ENCODE data around the gene CLHC1. TPM values are rescaled to one million over a fixed set of nuclear protein-coding genes. Genes with fewer than 3 reads are reported as not detected.
"Not testable (repeated sequence)": the region's sequence is repeated elsewhere in the genome, so short reads cannot be mapped to it uniquely, and the experiment has no call there.

CLHC1 gene
- total RNA-seq, result 7.5 TPM
- long read RNA-seq, partial matches to known transcripts, result 0 of 4 reads
- long read RNA-seq, other reads (novel, unspliced or antisense), result 4 of 4 reads

DNA sequence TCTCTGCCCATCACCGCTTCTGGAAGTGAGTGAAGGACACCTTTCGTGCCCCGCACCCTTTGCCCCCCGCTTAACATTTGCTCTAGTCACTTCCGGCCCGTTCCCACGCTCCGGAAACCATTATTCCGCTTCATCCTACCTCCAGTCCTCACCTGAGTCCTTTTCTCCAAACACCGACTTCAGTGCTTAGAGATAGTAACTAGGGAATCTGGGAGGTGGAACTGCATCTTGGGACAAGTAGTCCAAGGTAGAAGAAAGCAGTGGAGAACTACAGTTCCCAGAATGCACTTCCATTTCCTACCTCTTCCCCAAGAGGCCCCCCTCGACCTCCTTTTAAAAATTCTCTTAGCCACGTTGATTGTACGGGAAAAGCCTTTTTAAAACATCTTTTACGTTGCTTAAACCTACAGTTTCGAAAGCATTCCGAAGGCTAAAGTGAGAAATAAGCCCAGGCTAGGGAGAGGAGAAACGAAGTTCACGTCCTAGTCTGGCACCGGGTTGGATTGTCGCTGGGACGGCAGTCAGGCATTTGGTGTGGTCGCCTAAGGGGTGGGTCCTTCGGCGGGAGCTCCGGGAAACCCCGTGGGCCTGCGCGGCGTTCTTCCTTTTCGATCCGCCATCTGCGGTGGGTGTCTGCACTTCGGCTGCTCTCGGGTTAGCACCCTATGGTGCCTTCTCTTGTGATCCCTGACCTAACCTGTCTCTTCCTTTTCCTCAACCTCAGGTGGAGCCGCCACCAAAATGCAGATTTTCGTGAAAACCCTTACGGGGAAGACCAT lies at the start of gene CLHC1, which contains the start of gene RPS27A:
Gene CLHC1, minus strand, starts transcription at position 210 of the 779 bp plus-strand sequence. CDS start 9,882 bp downstream, outside the sequence.
Gene RPS27A, plus strand, starts transcription at position 605 of the 779 bp plus-strand sequence. Its CDS starts 137 bp downstream, at position 742.
- Histone ChIP-seq H3K4me3 (peak within 1 kb of the TSS; percentile 96), H3K27ac (replicated peaks) (peak within 1 kb of the TSS; percentile 97), H3K36me3 (peaks cover 35% of the 10 kb centered on the region), H3K4me1 (peaks cover 57% of the 10 kb centered on the region), H3K9me3 (replicated peaks) (no peaks in the 10 kb centered on the region), H3K27me3 (ENCODE audit: low read depth) (no peaks in the 10 kb centered on the region)
- no peak for TF ChIP-seq CTCF (IDR thresholded peaks at IDR 0.05; ENCODE audit: borderline replicate concordance)
- DNase-seq, result peak; percentile 93
- intact Hi-C loops (cut with micrococcal nuclease), result no loop called here

- H3K4me3 ChIP-seq; H3K9me3 ChIP-seq (replicated peaks); DNase-seq; H3K27me3 ChIP-seq (ENCODE audit: low read depth); H3K36me3 ChIP-seq; intact Hi-C loops (cut with micrococcal nuclease): not testable (repeated sequence)
- Histone ChIP-seq H3K27ac (replicated peaks) (peak overlapping the region; percentile 98), H3K4me1 (peaks cover 32% of the 10 kb centered on the region)
Observed at GRCh38 chr2:55280851-55281546, 48.9 kb upstream of the CLHC1 start.

DNA sequence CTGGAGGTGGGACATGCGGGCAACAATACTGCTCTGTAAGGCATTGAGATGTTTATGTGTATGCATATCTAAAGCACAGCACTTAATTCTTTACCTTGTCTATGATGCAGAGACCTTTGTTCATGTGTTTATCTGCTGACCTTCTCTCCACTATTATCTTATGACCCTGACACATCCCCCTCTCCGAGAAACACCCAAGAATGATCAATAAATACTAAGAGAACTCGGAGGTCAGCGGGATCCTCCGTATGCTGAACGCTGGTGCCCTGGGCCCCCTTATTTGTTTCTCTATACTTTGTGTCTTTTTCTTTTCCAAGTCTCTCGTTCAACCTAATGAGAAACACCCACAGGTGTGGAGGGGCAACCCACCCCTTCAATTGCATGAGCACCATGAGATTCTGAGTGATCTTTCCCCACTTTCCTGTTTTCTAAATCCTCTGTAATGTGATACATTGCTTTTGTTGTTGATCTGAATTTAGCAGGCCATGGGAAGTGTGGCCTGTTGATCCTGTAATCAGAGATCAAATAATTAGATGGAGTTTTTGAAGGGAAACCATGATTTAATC lies 47.8 kb upstream of the CLHC1 start:
- H3K27me3 ChIP-seq (ENCODE audit: low read depth); DNase-seq; H3K4me3 ChIP-seq; intact Hi-C loops (cut with micrococcal nuclease); H3K36me3 ChIP-seq; H3K9me3 ChIP-seq (replicated peaks); H3K27ac ChIP-seq (replicated peaks): not testable (repeated sequence)
- H3K4me1 ChIP-seq, result peaks cover 27% of the 10 kb centered on the region

- H3K9me3 ChIP-seq (replicated peaks); intact Hi-C loops (cut with micrococcal nuclease); H3K36me3 ChIP-seq; DNase-seq; H3K4me3 ChIP-seq; H3K27me3 ChIP-seq (ENCODE audit: low read depth); H3K27ac ChIP-seq (replicated peaks): not testable (repeated sequence)
- peaks cover 22% of the 10 kb centered on the region for H3K4me1 ChIP-seq
Observed at GRCh38 chr2:55279214-55279835, 47.2 kb upstream of the CLHC1 start.

- DNase-seq, result no peak
- intact Hi-C loops (cut with micrococcal nuclease), result no loop called here
- H3K27ac ChIP-seq (replicated peaks), result no peak overlapping the region
- no peaks in the 10 kb centered on the region for H3K27me3 ChIP-seq (ENCODE audit: low read depth)
- H3K4me3 ChIP-seq, result no peak overlapping the region
- H3K36me3 ChIP-seq, result no peaks in the 10 kb centered on the region
- TF ChIP-seq CTCF (IDR thresholded peaks at IDR 0.05; ENCODE audit: borderline replicate concordance), result no peak
- no peaks in the 10 kb centered on the region for H3K9me3 ChIP-seq (replicated peaks)
- peaks cover 4% of the 10 kb centered on the region for H3K4me1 ChIP-seq
Observed at GRCh38 chr2:55277310-55277709, 45.2 kb upstream of the CLHC1 start.

GRCh38 chr2:55274346-55274745 lies 42.3 kb upstream of the CLHC1 start:
- H3K9me3 ChIP-seq (replicated peaks); H3K4me1 ChIP-seq; intact Hi-C loops (cut with micrococcal nuclease); H3K36me3 ChIP-seq; H3K4me3 ChIP-seq; DNase-seq; H3K27me3 ChIP-seq (ENCODE audit: low read depth); H3K27ac ChIP-seq (replicated peaks): not testable (repeated sequence)

DNA sequence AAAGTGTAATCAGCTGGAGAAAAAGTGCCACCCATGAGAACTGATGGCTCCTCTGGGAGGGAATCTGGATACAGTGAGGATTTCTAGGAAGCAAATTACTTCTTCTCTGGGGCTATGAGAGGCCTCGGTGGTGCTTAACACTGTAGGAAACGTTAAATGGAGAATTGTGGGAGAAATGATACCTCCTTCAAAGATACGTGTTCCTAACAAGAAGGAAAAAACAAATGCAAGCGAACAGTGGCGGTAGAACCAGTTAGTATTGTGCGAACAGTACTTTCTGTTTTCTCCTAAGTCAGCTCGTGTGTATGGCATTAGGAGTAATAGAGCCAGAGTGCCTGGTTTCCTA lies 37.5 kb upstream of the CLHC1 start:
- DNase-seq, result no peak
- H3K9me3 ChIP-seq (replicated peaks), result no peaks in the 10 kb centered on the region
- H3K36me3 ChIP-seq, result peaks cover 25% of the 10 kb centered on the region
- intact Hi-C loops (cut with micrococcal nuclease), result no loop called here
- peaks cover 23% of the 10 kb centered on the region for H3K4me1 ChIP-seq
- H3K27me3 ChIP-seq (ENCODE audit: low read depth), result no peaks in the 10 kb centered on the region
- H3K27ac ChIP-seq (replicated peaks), result peak overlapping the region; percentile 93
- peak overlapping the region; percentile 78 for H3K4me3 ChIP-seq
- TF ChIP-seq CTCF (IDR thresholded peaks at IDR 0.05; ENCODE audit: borderline replicate concordance), result no peak
